ENCODE measurements around the gene CCDC154. TPM values are rescaled to one million over a fixed set of nuclear protein-coding genes. Genes with fewer than 3 reads are reported as not detected.

The CCDC154 gene
- total and polyA plus RNA-seq, 4 donors = 0.63 to 4.5 (median 1.4) TPM

GRCh38 chr16:1464894-1465566 is 20.7 kb upstream of the CCDC154 start:
- TF ChIP-seq, protein P1, sequence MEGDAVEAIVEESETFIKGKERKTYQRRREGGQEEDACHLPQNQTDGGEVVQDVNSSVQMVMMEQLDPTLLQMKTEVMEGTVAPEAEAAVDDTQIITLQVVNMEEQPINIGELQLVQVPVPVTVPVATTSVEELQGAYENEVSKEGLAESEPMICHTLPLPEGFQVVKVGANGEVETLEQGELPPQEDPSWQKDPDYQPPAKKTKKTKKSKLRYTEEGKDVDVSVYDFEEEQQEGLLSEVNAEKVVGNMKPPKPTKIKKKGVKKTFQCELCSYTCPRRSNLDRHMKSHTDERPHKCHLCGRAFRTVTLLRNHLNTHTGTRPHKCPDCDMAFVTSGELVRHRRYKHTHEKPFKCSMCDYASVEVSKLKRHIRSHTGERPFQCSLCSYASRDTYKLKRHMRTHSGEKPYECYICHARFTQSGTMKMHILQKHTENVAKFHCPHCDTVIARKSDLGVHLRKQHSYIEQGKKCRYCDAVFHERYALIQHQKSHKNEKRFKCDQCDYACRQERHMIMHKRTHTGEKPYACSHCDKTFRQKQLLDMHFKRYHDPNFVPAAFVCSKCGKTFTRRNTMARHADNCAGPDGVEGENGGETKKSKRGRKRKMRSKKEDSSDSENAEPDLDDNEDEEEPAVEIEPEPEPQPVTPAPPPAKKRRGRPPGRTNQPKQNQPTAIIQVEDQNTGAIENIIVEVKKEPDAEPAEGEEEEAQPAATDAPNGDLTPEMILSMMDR (IDR thresholded peaks at IDR 0.05; ENCODE audit: control extremely low read depth, extremely low read depth) = no peak
- Histone ChIP-seq H3K4me3 (no peak overlapping the region), H3K9ac (ENCODE audit: insufficient read depth in 1 of 2, low read length in 2 of 2) (no peak overlapping the region), H3K27me3 (ENCODE audit: control insufficient read depth in 3 of 3, insufficient read depth in 3 of 3, low read length in 2 of 3) (no peaks in the 10 kb centered on the region), H3K36me3 (ENCODE audit: control insufficient read depth in 4 of 4, insufficient read depth in 4 of 4, low read length in 4 of 4) (peaks cover 0 to 27% (median 3%) of the 10 kb centered on the region in 4 donors), H3K4me1 (ENCODE audit: control insufficient read depth in 5 of 5, insufficient read depth in 5 of 5, low read length in 5 of 5) (peaks cover 0 to 6% (median 0%) of the 10 kb centered on the region in 5 donors), H3K9me3 (ENCODE audit: control insufficient read depth in 4 of 4, insufficient read depth in 3 of 4, low read length in 3 of 4) (no peaks in the 10 kb centered on the region), H3K27ac (ENCODE audit: low read depth in 1 of 2, low read length in 1 of 2) (no peak overlapping the region)
- no peak for ATAC-seq (ENCODE audit: insufficient read depth, low FRiP score)
- DNase-seq = no peak
- WGBS, 2 donors = 92 to 96% methylated on average over 33 of the region's 33 CpGs

- H3K36me3 ChIP-seq (ENCODE audit: control insufficient read depth in 4 of 4, insufficient read depth in 4 of 4, low read length in 4 of 4) = peaks cover 0 to 31% (median 3%) of the 10 kb centered on the region in 4 donors
- H3K4me1 ChIP-seq (ENCODE audit: control insufficient read depth in 5 of 5, insufficient read depth in 5 of 5, low read length in 5 of 5) = peaks cover 0 to 6% (median 0%) of the 10 kb centered on the region in 5 donors
- H3K27ac ChIP-seq (ENCODE audit: low read depth in 1 of 2, low read length in 1 of 2) = no peak overlapping the region
- no peaks in the 10 kb centered on the region for H3K9me3 ChIP-seq (ENCODE audit: control insufficient read depth in 4 of 4, insufficient read depth in 3 of 4, low read length in 3 of 4)
- DNase-seq = no peak
- no peak overlapping the region for H3K4me3 ChIP-seq
- no peak overlapping the region for H3K9ac ChIP-seq (ENCODE audit: insufficient read depth in 1 of 2, low read length in 2 of 2)
- ATAC-seq (ENCODE audit: insufficient read depth, low FRiP score) = no peak
- 92 to 93% methylated on average over 41 of the region's 41 CpGs for WGBS, 2 donors
- no peaks in the 10 kb centered on the region for H3K27me3 ChIP-seq (ENCODE audit: control insufficient read depth in 3 of 3, insufficient read depth in 3 of 3, low read length in 2 of 3)
- TF ChIP-seq, protein P1 (IDR thresholded peaks at IDR 0.05; ENCODE audit: control extremely low read depth, extremely low read depth) = no peak
Measured at GRCh38 chr16:1464196-1464893, 20.0 kb upstream of the CCDC154 start.

DNA sequence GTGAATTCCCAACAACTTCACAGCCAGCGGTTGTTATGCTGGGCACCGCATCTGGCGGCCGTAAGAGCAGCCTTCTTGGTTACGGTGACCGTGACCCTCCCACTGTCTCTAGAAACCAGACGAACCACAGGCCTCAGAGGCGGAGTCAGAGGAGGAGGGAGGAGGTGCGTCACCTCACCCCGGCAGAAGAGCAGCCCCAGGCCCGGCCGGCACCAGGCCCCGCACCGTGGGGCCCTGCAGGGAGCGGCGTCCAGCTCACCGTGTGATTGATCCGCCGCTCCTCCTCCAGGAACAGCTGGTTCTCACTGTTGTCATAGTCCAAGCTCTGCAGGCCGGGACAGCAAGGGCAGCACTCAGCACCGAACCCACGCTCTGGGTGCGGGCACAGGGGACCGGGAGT is 16.8 kb upstream of the CCDC154 start:
- Histone ChIP-seq H3K4me3 (no peak overlapping the region), H3K36me3 (ENCODE audit: control insufficient read depth in 4 of 4, insufficient read depth in 4 of 4, low read length in 4 of 4) (peaks cover 0 to 50% (median 5%) of the 10 kb centered on the region in 4 donors), H3K9ac (ENCODE audit: insufficient read depth in 1 of 2, low read length in 2 of 2) (no peak overlapping the region), H3K9me3 (ENCODE audit: control insufficient read depth in 4 of 4, insufficient read depth in 3 of 4, low read length in 3 of 4) (no peaks in the 10 kb centered on the region), H3K4me1 (ENCODE audit: control insufficient read depth in 5 of 5, insufficient read depth in 5 of 5, low read length in 5 of 5) (no peaks in the 10 kb centered on the region), H3K27me3 (ENCODE audit: control insufficient read depth in 3 of 3, insufficient read depth in 3 of 3, low read length in 2 of 3) (no peaks in the 10 kb centered on the region), H3K27ac (ENCODE audit: low read depth in 1 of 2, low read length in 1 of 2) (no peak overlapping the region)
- no peak for ATAC-seq (ENCODE audit: insufficient read depth, low FRiP score)
- no peak for DNase-seq
- TF ChIP-seq, protein P1 (IDR thresholded peaks at IDR 0.05; ENCODE audit: control extremely low read depth, extremely low read depth) = no peak
- WGBS, 2 donors = 90 to 93% methylated on average over 24 of the region's 24 CpGs

All from lung (tissue), 12 donors.